ENCODE data around the gene SYT1. TPM values are rescaled to one million over a fixed set of nuclear protein-coding genes. Genes with fewer than 3 reads are reported as not detected.
A peak's percentile ranks its signal among the peaks of the same experiment; 100 is the strongest.

SYT1 gene
- total RNA-seq, 3 donors from 2014 or later = 1.4 to 11.8 (median 2.0) TPM

DNA sequence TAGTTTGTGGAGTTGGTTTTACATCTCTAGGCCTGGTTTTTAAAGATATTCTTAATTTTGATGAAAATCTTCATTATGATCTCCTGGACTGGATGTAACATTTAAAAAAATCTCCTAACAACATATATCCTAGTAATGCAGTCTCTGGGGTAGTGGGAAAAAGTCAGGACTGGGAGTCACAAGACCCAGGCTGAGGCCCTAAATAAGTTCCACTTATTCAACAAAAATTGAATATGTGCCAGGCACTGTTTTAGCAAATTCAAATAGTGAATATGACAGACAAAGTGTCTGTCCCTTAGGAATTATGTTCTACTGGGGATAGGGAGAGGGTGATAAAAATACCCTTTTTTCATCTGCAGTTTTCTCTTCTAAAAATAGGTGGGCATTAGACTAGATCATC, 577.8 kb downstream of the SYT1 start:
- Histone ChIP-seq H3K4me1 (ENCODE audit: low read depth) (peaks cover 3% of the 10 kb centered on the region), H3K4me3 (no peak overlapping the region), H3K9me3 (no peaks in the 10 kb centered on the region), H3K36me3 (ENCODE audit: low read depth) (no peaks in the 10 kb centered on the region)
- TF ChIP-seq, protein P1, sequence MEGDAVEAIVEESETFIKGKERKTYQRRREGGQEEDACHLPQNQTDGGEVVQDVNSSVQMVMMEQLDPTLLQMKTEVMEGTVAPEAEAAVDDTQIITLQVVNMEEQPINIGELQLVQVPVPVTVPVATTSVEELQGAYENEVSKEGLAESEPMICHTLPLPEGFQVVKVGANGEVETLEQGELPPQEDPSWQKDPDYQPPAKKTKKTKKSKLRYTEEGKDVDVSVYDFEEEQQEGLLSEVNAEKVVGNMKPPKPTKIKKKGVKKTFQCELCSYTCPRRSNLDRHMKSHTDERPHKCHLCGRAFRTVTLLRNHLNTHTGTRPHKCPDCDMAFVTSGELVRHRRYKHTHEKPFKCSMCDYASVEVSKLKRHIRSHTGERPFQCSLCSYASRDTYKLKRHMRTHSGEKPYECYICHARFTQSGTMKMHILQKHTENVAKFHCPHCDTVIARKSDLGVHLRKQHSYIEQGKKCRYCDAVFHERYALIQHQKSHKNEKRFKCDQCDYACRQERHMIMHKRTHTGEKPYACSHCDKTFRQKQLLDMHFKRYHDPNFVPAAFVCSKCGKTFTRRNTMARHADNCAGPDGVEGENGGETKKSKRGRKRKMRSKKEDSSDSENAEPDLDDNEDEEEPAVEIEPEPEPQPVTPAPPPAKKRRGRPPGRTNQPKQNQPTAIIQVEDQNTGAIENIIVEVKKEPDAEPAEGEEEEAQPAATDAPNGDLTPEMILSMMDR (IDR thresholded peaks at IDR 0.05) = no peak
- intact Hi-C loops (cut with DNase I, micrococcal nuclease) = no loop called here
- DNase-seq (no peak), ATAC-seq (no peak)

DNA sequence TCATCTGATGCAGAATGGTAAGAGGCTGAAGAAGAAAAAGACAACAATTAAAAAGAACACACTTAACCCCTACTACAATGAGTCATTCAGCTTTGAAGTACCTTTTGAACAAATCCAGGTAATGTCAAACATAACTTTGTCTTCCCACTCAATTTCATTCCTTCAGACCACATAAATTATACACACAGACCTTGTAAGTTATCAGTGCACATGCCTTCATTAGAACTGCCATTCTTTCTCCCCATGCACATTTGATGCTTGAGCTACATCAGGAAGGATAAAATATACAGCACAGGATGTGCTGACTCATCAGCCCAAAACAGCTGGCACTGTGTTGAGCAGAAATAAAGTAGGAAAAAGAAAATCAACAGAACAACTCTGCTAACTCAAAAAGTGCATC, 579.5 kb downstream of the SYT1 start:
- no peaks in the 10 kb centered on the region for H3K36me3 ChIP-seq (ENCODE audit: low read depth)
- DNase-seq = no peak
- intact Hi-C loops (cut with DNase I, micrococcal nuclease) = no loop called here
- no peaks in the 10 kb centered on the region for H3K9me3 ChIP-seq
- H3K4me3 ChIP-seq = no peak overlapping the region
- TF ChIP-seq, protein P1 (IDR thresholded peaks at IDR 0.05) = no peak
- H3K4me1 ChIP-seq (ENCODE audit: low read depth) = peaks cover 3% of the 10 kb centered on the region
- ATAC-seq = no peak

DNA sequence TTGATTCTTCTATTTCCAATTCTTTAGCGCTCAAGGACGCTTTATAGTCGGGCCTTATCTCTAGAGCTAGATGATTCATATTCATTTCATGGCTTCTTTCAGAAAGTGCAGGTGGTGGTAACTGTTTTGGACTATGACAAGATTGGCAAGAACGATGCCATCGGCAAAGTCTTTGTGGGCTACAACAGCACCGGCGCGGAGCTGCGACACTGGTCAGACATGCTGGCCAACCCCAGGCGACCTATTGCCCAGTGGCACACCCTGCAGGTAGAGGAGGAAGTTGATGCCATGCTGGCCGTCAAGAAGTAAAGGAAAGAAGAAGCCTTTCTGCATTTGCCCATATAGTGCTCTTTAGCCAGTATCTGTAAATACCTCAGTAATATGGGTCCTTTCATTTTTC, 584.2 kb downstream of the SYT1 start:
- DNase-seq (peak in 1 of 3 donors; percentile 28), ATAC-seq (no peak)
- H3K36me3 ChIP-seq (ENCODE audit: low read depth) = no peaks in the 10 kb centered on the region
- intact Hi-C loops (cut with DNase I, micrococcal nuclease) = no loop called here
- no peak overlapping the region for H3K4me3 ChIP-seq
- TF ChIP-seq, protein P1 (IDR thresholded peaks at IDR 0.05) = no peak
- no peaks in the 10 kb centered on the region for H3K4me1 ChIP-seq (ENCODE audit: low read depth)
- H3K9me3 ChIP-seq = no peaks in the 10 kb centered on the region

DNA sequence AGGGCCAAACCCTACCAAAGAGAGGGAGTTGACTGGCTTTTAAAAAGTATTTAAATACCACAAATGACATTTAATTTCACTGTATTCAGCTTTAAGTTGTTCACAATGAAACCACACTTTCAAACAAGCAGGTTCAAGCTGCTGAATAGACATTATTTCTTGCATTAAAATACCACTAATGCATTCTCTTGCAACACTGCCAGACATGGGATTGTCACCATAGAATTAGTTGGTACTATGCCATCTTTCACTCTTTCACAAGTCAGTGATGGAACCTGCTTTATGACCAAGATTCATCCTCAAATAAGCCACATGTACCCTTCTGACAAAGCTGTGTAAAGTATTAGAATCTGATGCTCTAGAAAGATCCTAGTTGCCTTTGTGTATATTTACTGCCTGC, 586.8 kb downstream of the SYT1 start:
- intact Hi-C loops (cut with DNase I, micrococcal nuclease) = no loop called here
- ATAC-seq = no peak
- no peaks in the 10 kb centered on the region for H3K9me3 ChIP-seq
- DNase-seq = no peak
- no peaks in the 10 kb centered on the region for H3K4me1 ChIP-seq (ENCODE audit: low read depth)
- H3K36me3 ChIP-seq (ENCODE audit: low read depth) = no peaks in the 10 kb centered on the region
- TF ChIP-seq, protein P1 (IDR thresholded peaks at IDR 0.05) = no peak
- no peak overlapping the region for H3K4me3 ChIP-seq

DNA sequence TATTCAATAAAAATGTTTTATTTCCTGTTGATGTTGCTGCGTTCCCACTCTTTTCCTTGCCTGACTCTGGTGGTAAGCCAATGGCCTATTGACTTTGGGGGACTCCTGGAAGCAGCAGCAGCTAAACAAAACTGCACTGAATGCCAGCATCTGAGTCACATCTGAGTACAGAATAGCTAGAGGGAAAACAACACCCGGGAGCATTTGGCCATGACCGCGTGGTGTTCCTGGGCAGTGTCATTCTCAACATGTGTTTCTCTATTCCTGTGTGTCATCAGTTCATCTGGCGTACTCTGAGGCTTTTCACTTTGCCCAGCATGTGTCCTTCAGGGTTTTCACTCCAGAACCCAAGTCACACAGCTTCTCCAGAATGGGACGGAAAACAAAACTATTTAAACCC, 587.4 kb downstream of the SYT1 start:
- intact Hi-C loops (cut with DNase I, micrococcal nuclease) = no loop called here
- TF ChIP-seq, protein P1 (IDR thresholded peaks at IDR 0.05) = no peak
- no peaks in the 10 kb centered on the region for H3K4me1 ChIP-seq (ENCODE audit: low read depth)
- no peaks in the 10 kb centered on the region for H3K9me3 ChIP-seq
- no peak overlapping the region for H3K4me3 ChIP-seq
- ATAC-seq (peak; percentile 55), DNase-seq (peak in 1 of 3 donors; percentile 24)
- no peaks in the 10 kb centered on the region for H3K36me3 ChIP-seq (ENCODE audit: low read depth)

DNA sequence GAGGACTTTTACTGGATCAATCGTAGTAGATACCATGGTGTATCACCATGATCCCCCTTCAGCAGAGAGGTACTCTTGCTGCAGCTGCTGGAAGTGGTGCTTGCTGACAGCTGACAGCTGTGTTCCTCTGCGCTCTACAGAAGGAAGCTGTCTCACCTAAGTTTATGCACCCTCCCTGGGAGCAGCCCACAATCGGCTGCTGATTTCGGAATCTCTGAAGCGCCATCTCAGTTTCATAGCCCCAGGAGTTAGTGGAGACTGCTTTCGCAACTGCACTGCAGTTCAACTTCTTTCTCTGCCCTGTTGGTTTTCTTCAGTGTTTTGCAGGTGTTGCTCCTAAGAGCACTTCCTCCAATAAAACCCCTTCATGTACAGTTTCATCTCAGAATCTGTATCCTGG, 588.3 kb downstream of the SYT1 start:
- ATAC-seq (no peak), DNase-seq (no peak)
- no peaks in the 10 kb centered on the region for H3K9me3 ChIP-seq
- no peak overlapping the region for H3K4me3 ChIP-seq
- TF ChIP-seq, protein P1 (IDR thresholded peaks at IDR 0.05) = no peak
- H3K4me1 ChIP-seq (ENCODE audit: low read depth) = no peaks in the 10 kb centered on the region
- intact Hi-C loops (cut with DNase I, micrococcal nuclease) = no loop called here
- no peaks in the 10 kb centered on the region for H3K36me3 ChIP-seq (ENCODE audit: low read depth)
